Ovary (tissue), 3 donors: ENCODE data around the gene XPO5.

Experiments
- CTCF ChIP-seq, 3 donors: fragments of 450-650 bp in 2 of 3; fragments of 200-600 bp in 1 of 3; IDR thresholded peaks; one replicate each; pipeline versions ENCODE4 v1.5.1 to v1.8.0; 2016 to 2022; ENCODE audit warnings: antibody characterized with exemption in 3 of 3, mild to moderate bottlenecking in 1 of 3
- EP300 ChIP-seq: sonication (generic); formaldehyde crosslinking; IDR thresholded peaks from one replicate; pipeline ENCODE4 v1.6.1; 2017; ENCODE audit warnings: antibody characterized with exemption
- POLR2A ChIP-seq: fragments of 450-650 bp; IDR thresholded peaks from one replicate; pipeline ENCODE4 v1.6.1; 2017; ENCODE audit warnings: antibody characterized with exemption, mild to moderate bottlenecking, moderate library complexity
- donor health status: DM: no; HTN: no; CAD: no.

GRCh38 chr6:43517505-43518357, 58.1 kb downstream of the XPO5 start:
- TF ChIP-seq CTCF (IDR thresholded peaks at IDR 0.05), result no peak
- no peak for TF ChIP-seq EP300
- TF ChIP-seq POLR2A, result no peak
